H1 (cell line): Measurements from ENCODE around the gene DNLZ. TPM values are rescaled to one million over a fixed set of nuclear protein-coding genes. Genes with fewer than 3 reads are reported as not detected.

Source experiments
- CTCF ChIA-PET: fragments of 300-600 bp; sonication (Branson Sonifier 250); formaldehyde crosslinking; loops from one replicate; lab custom pipeline; 2021; ENCODE audit not compliant: partially characterized antibody; lab: Charles Lee
- POLR2A ChIA-PET: fragments of 300-600 bp; sonication (Branson Sonifier 250); formaldehyde crosslinking; loops from one replicate; lab custom pipeline; 2021; ENCODE audit warnings: inconsistent platforms; ENCODE audit not compliant: partially characterized antibody; lab: Charles Lee
- DNase-seq, 2 experiments: peaks; one replicate each; pipeline versions ENCODE4 v3.0.0 to v3.0.0-alpha.2; 2010 to 2022; ENCODE audit warnings: low spot score in 2 of 2, low read depth in 1 of 2, mixed read lengths in 1 of 2
- FAIRE-seq: peaks from 2 replicates; lab custom pipeline; 2011; peaks lifted over from hg19 to GRCh38; lab: Jason Lieb, UNC
- H2AFZ ChIP-seq: 2 replicates; pipeline ENCODE4 v1.8.1; 2012; ENCODE audit warnings: low read length, inconsistent platforms
- H2AK5ac ChIP-seq: 2 replicates; pipeline ENCODE4 v1.6.1; 2013; ENCODE audit warnings: low read depth, low read length
- H2BK120ac ChIP-seq: replicated peaks from 2 replicates; pipeline ENCODE3; 2013; ENCODE audit warnings: low read depth, low read length, inconsistent platforms
- H2BK12ac ChIP-seq: 2 replicates; pipeline ENCODE4 v1.6.1; 2013; ENCODE audit warnings: low read depth, low read length
- H2BK15ac ChIP-seq: 2 replicates; pipeline ENCODE4 v1.6.1; 2013; ENCODE audit warnings: low read length
- H2BK20ac ChIP-seq: 2 replicates; pipeline ENCODE4 v1.6.1; 2013; ENCODE audit warnings: low read length
- H2BK5ac ChIP-seq: 2 replicates; pipeline ENCODE4 v1.6.1; 2013; ENCODE audit warnings: low read depth, low read length
- H3K14ac ChIP-seq: 2 replicates; pipeline ENCODE4 v1.6.1; 2013; ENCODE audit warnings: inconsistent platforms; ENCODE audit not compliant: insufficient read length
- H3K18ac ChIP-seq: 2 replicates; pipeline ENCODE4 v1.6.1; 2013; ENCODE audit warnings: low read length; ENCODE audit errors: extremely low read depth
- H3K23ac ChIP-seq: 2 replicates; pipeline ENCODE4 v1.6.1; 2013; ENCODE audit warnings: inconsistent platforms; ENCODE audit not compliant: insufficient read length
- H3K23me2 ChIP-seq: 2 replicates; pipeline ENCODE4 v1.6.1; 2013; ENCODE audit warnings: low read depth, low read length
- H3K27ac ChIP-seq: 2 replicates; pipeline ENCODE4 v1.6.1; 2011; ENCODE audit warnings: low read depth, low read length, inconsistent platforms
- H3K27me3 ChIP-seq, 4 experiments: replicated peaks in 1 of 4; 1 replicate in 1 of 4; 2 replicates in 3 of 4; pipeline versions ENCODE4 v1.6.1 to v1.8.1; 2011 to 2013; ENCODE audit warnings: low read length in 3 of 4, mild to moderate bottlenecking in 3 of 4, inconsistent platforms in 2 of 4, mixed read lengths in 2 of 4, moderate library complexity in 1 of 4; ENCODE audit not compliant: control insufficient read depth in 3 of 4, insufficient read depth in 3 of 4; ENCODE audit errors: extremely low read depth in 1 of 4
- H3K36me3 ChIP-seq, 4 experiments: 2 replicates each; pipeline versions ENCODE4 v1.6.1 to v1.8.1; 2011 to 2013; ENCODE audit warnings: mild to moderate bottlenecking in 4 of 4, low read length in 3 of 4, moderate library complexity in 2 of 4, control low read depth in 1 of 4, inconsistent platforms in 1 of 4; ENCODE audit not compliant: insufficient read depth in 4 of 4, control insufficient read depth in 2 of 4
- H3K4ac ChIP-seq: replicated peaks from 2 replicates; pipeline ENCODE3; 2013; ENCODE audit warnings: low read length, low read depth, mixed read lengths, inconsistent platforms; ENCODE audit not compliant: insufficient read length
- H3K4me1 ChIP-seq, 4 experiments: replicated peaks in 1 of 4; 1 replicate in 1 of 4; 2 replicates in 3 of 4; pipeline versions ENCODE4 v1.6.1 to v1.8.1; 2011 to 2013; ENCODE audit warnings: low read length in 3 of 4, inconsistent platforms in 2 of 4, mixed read lengths in 1 of 4; ENCODE audit not compliant: insufficient read depth in 4 of 4, control insufficient read depth in 3 of 4
- H3K4me2 ChIP-seq, 2 experiments: 2 replicates each; pipeline versions ENCODE4 v1.6.1 to v1.8.1; 2011 to 2013; ENCODE audit warnings: low read depth in 2 of 2, low read length in 2 of 2, control low read depth in 1 of 2, inconsistent platforms in 1 of 2, mild to moderate bottlenecking in 1 of 2; ENCODE audit not compliant: insufficient read depth in 1 of 2
- H3K4me3 ChIP-seq, 4 experiments: fragments of 200-600, 300-600 bp in 1 of 4; sonication (generic), shearing (Covaris generic), sonication (Bioruptor Twin) in 1 of 4; 2 replicates each; pipeline versions ENCODE4 v1.5.1 to v1.8.1; 2011 to 2016; ENCODE audit warnings: low read length in 4 of 4, low read depth in 3 of 4, control low read depth in 2 of 4, inconsistent platforms in 2 of 4, mild to moderate bottlenecking in 2 of 4, mixed read lengths in 1 of 4, moderate library complexity in 1 of 4; ENCODE audit not compliant: insufficient read depth in 2 of 4; ENCODE audit errors: extremely low read depth in 1 of 4
- H3K56ac ChIP-seq: replicated peaks from 2 replicates; pipeline ENCODE3; 2013; ENCODE audit warnings: low read depth, mild to moderate bottlenecking, mixed read lengths, low read length, inconsistent platforms; ENCODE audit not compliant: insufficient read length
- H3K79me1 ChIP-seq: 2 replicates; pipeline ENCODE4 v1.6.1; 2013; ENCODE audit warnings: low read depth, low read length, control low read depth
- H3K79me2 ChIP-seq, 2 experiments: 2 replicates each; pipeline versions ENCODE4 v1.6.1 to v1.8.1; 2012 to 2013; ENCODE audit warnings: low read length in 2 of 2, mild to moderate bottlenecking in 2 of 2, inconsistent platforms in 1 of 2; ENCODE audit not compliant: insufficient read depth in 2 of 2, control insufficient read depth in 1 of 2
- H3K9ac ChIP-seq, 4 experiments: replicated peaks in 1 of 4; 1 replicate in 1 of 4; 2 replicates in 3 of 4; pipeline versions ENCODE4 v1.6.1 to v1.8.1; 2011 to 2013; ENCODE audit warnings: low read depth in 3 of 4, low read length in 3 of 4, control low read depth in 2 of 4, mild to moderate bottlenecking in 2 of 4, moderate library complexity in 2 of 4, inconsistent platforms in 1 of 4; ENCODE audit errors: extremely low read depth in 1 of 4
- H3K9me3 ChIP-seq, 2 experiments: 2 replicates each; pipeline versions ENCODE4 v1.6.1 to v1.8.1; 2012 to 2013; ENCODE audit warnings: mild to moderate bottlenecking in 2 of 2, moderate library complexity in 2 of 2, control low read depth in 1 of 2, inconsistent platforms in 1 of 2, low read depth in 1 of 2, low read length in 1 of 2, mixed read lengths in 1 of 2; ENCODE audit not compliant: insufficient read depth in 2 of 2
- H4K20me1 ChIP-seq, 2 experiments: replicated peaks in 1 of 2; 2 replicates each; pipeline versions ENCODE3 to v1.8.1; 2011 to 2013; ENCODE audit warnings: inconsistent platforms in 2 of 2, low read length in 2 of 2, mild to moderate bottlenecking in 1 of 2; ENCODE audit not compliant: insufficient read depth in 2 of 2, control insufficient read depth in 1 of 2
- H4K5ac ChIP-seq: 2 replicates; pipeline ENCODE4 v1.6.1; 2013; ENCODE audit warnings: low read length, low read depth, mixed read lengths, inconsistent platforms; ENCODE audit not compliant: insufficient read length
- H4K8ac ChIP-seq: 2 replicates; pipeline ENCODE4 v1.8.0; 2013; ENCODE audit warnings: mild to moderate bottlenecking, moderate library complexity, low read length, inconsistent platforms; ENCODE audit not compliant: insufficient read depth; ENCODE audit errors: extremely low read depth
- H4K91ac ChIP-seq: replicated peaks from 2 replicates; pipeline ENCODE3; 2013; ENCODE audit warnings: low read length, mixed read lengths, inconsistent platforms; ENCODE audit not compliant: insufficient read length
- CREB1 ChIP-seq: IDR thresholded peaks from 2 replicates; pipeline ENCODE4 v1.6.1; 2012; ENCODE audit warnings: inconsistent platforms
- EP300 ChIP-seq, 2 experiments: IDR thresholded peaks; 1 replicate in 1 of 2; 2 replicates in 1 of 2; pipeline ENCODE4 v1.6.1; 2011 to 2012; ENCODE audit warnings: low read depth in 2 of 2, low read length in 2 of 2, mild to moderate bottlenecking in 2 of 2, borderline replicate concordance in 1 of 2, inconsistent platforms in 1 of 2, moderate library complexity in 1 of 2
- FOSL1 ChIP-seq: IDR thresholded peaks from 2 replicates; pipeline ENCODE4 v1.6.1; 2011; ENCODE audit warnings: mild to moderate bottlenecking, low read depth, low read length, moderate library complexity; ENCODE audit not compliant: insufficient read depth
- GABPA ChIP-seq: IDR thresholded peaks from 2 replicates; pipeline ENCODE4 v1.6.1; 2011; ENCODE audit warnings: mild to moderate bottlenecking, low read length, moderate library complexity, borderline replicate concordance; ENCODE audit not compliant: insufficient read depth
- HDAC2 ChIP-seq, 2 experiments: fragments of 300-600 bp in 1 of 2; sonication (generic) in 1 of 2; IDR thresholded peaks; 2 replicates each; pipeline ENCODE4 v1.6.1; 2011 to 2012; ENCODE audit warnings: low read depth in 2 of 2, low read length in 2 of 2, mild to moderate bottlenecking in 2 of 2, moderate library complexity in 2 of 2, borderline replicate concordance in 1 of 2, inconsistent platforms in 1 of 2
- JUND ChIP-seq: IDR thresholded peaks from 2 replicates; pipeline ENCODE4 v1.6.1; 2011; ENCODE audit warnings: mild to moderate bottlenecking, improper control_type of control experiment, low read length
- KDM4A ChIP-seq: IDR thresholded peaks from one replicate; pipeline ENCODE4 v1.7.1; 2012; ENCODE audit warnings: low read depth, mild to moderate bottlenecking, moderate library complexity, low read length, inconsistent platforms; ENCODE audit not compliant: severe bottlenecking
- RXRA ChIP-seq: IDR thresholded peaks from 2 replicates; pipeline ENCODE4 v1.6.1; 2011; ENCODE audit warnings: low read depth, mild to moderate bottlenecking, low read length, moderate library complexity; ENCODE audit not compliant: insufficient read depth
- SIRT6 ChIP-seq: IDR thresholded peaks from one replicate; pipeline ENCODE4 v1.7.1; 2012; ENCODE audit warnings: low read length, inconsistent platforms
- SP1 ChIP-seq: IDR thresholded peaks from 2 replicates; pipeline ENCODE4 v1.6.1; 2011; ENCODE audit warnings: low read depth, low read length
- TAF7 ChIP-seq: optimal IDR thresholded peaks from 2 replicates; pipeline ENCODE3; 2011; ENCODE audit warnings: low read depth, mild to moderate bottlenecking, inconsistent platforms, low read length, moderate library complexity, borderline replicate concordance
- WGBS, 2 experiments: shearing (Covaris generic) in 1 of 2; methylation state at CpG; one replicate each; pipeline versions ENCODE4 v1.1.6 to v1.1.7; 2013 to 2015; ENCODE audit warnings: low lambda C conversion rate in 2 of 2, mixed read lengths in 2 of 2, inconsistent platforms in 1 of 2, low coverage in 1 of 2, missing lambda C conversion rate in 1 of 2; ENCODE audit not compliant: insufficient replicate concordance in 2 of 2, insufficient coverage in 1 of 2, insufficient read length in 1 of 2; ENCODE audit errors: extremely low coverage in 1 of 2, missing lambda C conversion rate in 1 of 2; 5-methylcytosine and 5-hydroxymethylcytosine counted together
- polyA plus RNA-seq, 7 experiments: library from polyadenylated mRNA; depleted of rRNA in 3 of 7; stranded (reverse) in 5 of 7; unstranded in 2 of 7; fragments of >200 nt in 5 of 7; fragments of 200-250 nt in 2 of 7; gene quantifications; 1 replicate in 5 of 7; 2 replicates in 1 of 7; 4 replicates in 1 of 7; pipeline versions ENCODE4 v1.2.1 to v1.2.3, GENCODE V29; 2011 to 2013; ENCODE audit warnings: missing spikeins in 2 of 7, mixed read lengths in 2 of 7
- total RNA-seq: library from RNA; stranded (reverse); fragmentation: NEBNext Ultra II Directional; extraction: Animal tissue kit (Norgen Biotek cat#: 25700); gene quantifications from 2 replicates; pipeline ENCODE4 v1.2.1, GENCODE V29; 2021

Gene DNLZ
- total and polyA plus RNA-seq, 2 of the 8 experiments (the other 6 are each of a cell fraction or from before 2014, with no cell fraction given), result 11.6 to 17.9 TPM

DNA sequence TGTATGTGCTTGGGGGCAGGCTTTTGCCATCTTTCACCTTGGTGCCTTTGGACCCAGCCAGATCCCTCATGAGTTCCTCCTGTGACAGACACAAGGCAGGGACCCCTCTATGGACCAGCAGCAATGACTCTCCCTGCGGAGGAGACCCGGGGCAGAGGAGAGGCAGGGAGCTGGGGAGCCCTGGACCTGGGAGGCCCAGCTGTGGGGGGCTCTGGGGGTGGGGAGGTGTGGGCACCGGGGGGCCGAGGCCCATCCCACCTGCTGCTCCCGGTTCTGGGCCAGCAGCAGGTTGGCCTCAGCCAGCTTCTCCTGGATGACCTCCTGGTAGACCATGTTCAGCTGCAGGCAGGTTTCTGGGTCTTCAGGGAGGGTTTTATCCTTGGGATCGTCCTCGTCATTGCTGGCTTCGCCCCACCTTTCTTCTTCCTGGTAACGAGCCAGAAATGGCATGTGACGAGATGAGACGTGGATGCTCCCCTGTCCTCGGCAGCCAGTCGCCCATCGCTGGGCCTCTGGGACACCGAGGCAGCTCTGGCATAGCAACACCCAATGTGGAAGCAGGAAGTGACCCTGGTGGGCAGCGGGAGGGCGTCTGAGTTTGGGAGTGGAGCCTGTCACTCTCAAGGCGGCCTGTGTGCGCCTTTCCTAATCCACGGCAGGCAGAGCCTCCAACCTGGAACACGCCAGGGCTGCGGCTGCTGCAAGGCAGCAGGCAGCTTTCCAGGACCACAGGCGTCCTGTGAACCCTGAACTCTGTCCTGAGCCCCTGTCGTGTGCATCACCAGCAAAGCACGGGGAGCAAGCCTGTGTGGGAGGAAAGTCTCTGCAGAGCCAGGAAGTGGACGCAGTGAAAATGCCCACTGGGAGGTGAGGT lies 32.0 kb upstream of the DNLZ start:
- Histone ChIP-seq H3K4ac (no peak overlapping the region), H4K5ac (no peak overlapping the region), H3K4me2 (no peak overlapping the region), H4K8ac (no peak overlapping the region), H3K23ac (no peak overlapping the region), H3K23me2 (peaks cover 6% of the 10 kb centered on the region; the same call in 1 of the 2 replicates), H3K9me3 (no peaks in the 10 kb centered on the region), H3K79me2 (peaks cover 0 to 26% of the 10 kb centered on the region in 2 experiments; a peak in 2 of 4 replicates), H4K91ac (no peak overlapping the region), H3K36me3 (peaks cover 39 to 65% (median 60%) of the 10 kb centered on the region in 4 experiments), H3K18ac (no peak overlapping the region), H2BK20ac (no peak overlapping the region), H2BK5ac (no peak overlapping the region), H3K79me1 (peaks cover 10% of the 10 kb centered on the region; the same call in 1 of the 2 replicates), H3K27ac (no peak overlapping the region), H3K4me3 (no peak overlapping the region), H3K27me3 (no peaks in the 10 kb centered on the region), H3K4me1 (peaks cover 0 to 10% (median 7%) of the 10 kb centered on the region in 4 experiments; a peak in 5 of 7 replicates), H2AFZ (no peak overlapping the region), H2BK12ac (no peak overlapping the region), H3K9ac (no peak overlapping the region), H3K14ac (no peak overlapping the region), H3K56ac (no peak overlapping the region), H2BK15ac (no peak overlapping the region), H2BK120ac (no peak overlapping the region), H2AK5ac (no peak overlapping the region), H4K20me1 (peaks cover 6 to 11% of the 10 kb centered on the region in 2 experiments)
- ChIA-PET POLR2A (interaction anchor here (2.1 to 14.6 kb wide), 4 partner anchors 8 to 31 kb away, joined by 10 to 139 read pairs (median 98); partner anchors contain the start of genes CARD9, DNLZ, ENTR1 and PMPCA), CTCF (interaction anchor here (0.6 to 1.6 kb wide), 3 partner anchors 17 to 32 kb away, joined by 3 to 4 read pairs (median 4); partner anchors contain the start of genes CARD9 and DNLZ)
- DNase-seq (no peak), FAIRE-seq (no peak)
- 93% methylated on average over 21 of the region's 26 CpGs; no CpG with 5 or more reads in 1 of the 2 experiments for WGBS, 2 experiments
- no peak for TF ChIP-seq GABPA
- TF ChIP-seq HDAC2 (IDR thresholded peaks at IDR 0.05; ENCODE audit: borderline replicate concordance in 1 of 2, low read depth in 2 of 2, low read length in 2 of 2), result no peak
- no peak for TF ChIP-seq RXRA
- no peak for TF ChIP-seq TAF7
- TF ChIP-seq CREB1, result no peak
- TF ChIP-seq KDM4A, result no peak
- TF ChIP-seq JUND, result no peak
- no peak for TF ChIP-seq FOSL1
- TF ChIP-seq SIRT6, result no peak
- no peak for TF ChIP-seq EP300 (IDR thresholded peaks at IDR 0.05; ENCODE audit: borderline replicate concordance in 1 of 2, low read depth in 2 of 2, low read length in 2 of 2)
- TF ChIP-seq SP1, result no peak
